Stomach (tissue), 9 donors: ENCODE results near the gene GPR34. TPM values are rescaled to one million over a fixed set of nuclear protein-coding genes. Genes with fewer than 3 reads are reported as not detected.

ENCODE experiments used
- DNase-seq, 2 donors: peaks; one replicate each; pipeline versions ENCODE4 v3.0.0 to v3.0.0-alpha.2; 2013 to 2019
- H3K27ac ChIP-seq, 5 donors: fragments of 200-600 bp in 4 of 5; sonication (generic) in 4 of 5; one replicate each; pipeline ENCODE4 v1.5.1; 2013 to 2019; ENCODE audit warnings: mild to moderate bottlenecking in 1 of 5, moderate library complexity in 1 of 5
- H3K27me3 ChIP-seq, 3 donors: fragments of 200-600 bp; sonication (generic); one replicate each; pipeline ENCODE4 v1.5.1; 2017 to 2019; ENCODE audit warnings: mixed run types in 1 of 3
- H3K36me3 ChIP-seq, 4 donors: fragments of 200-600 bp; sonication (generic); 1 replicate in 3 of 4; 2 replicates in 1 of 4; pipeline ENCODE4 v1.5.1; 2016 to 2019
- H3K4me1 ChIP-seq, 4 donors: fragments of 200-600 bp; sonication (generic); one replicate each; pipeline ENCODE4 v1.5.1; 2016 to 2019
- H3K4me3 ChIP-seq, 4 donors: fragments of 200-600 bp; sonication (generic) in 3 of 4; one replicate each; pipeline ENCODE4 v1.5.1; 2016 to 2019; ENCODE audit warnings: mild to moderate bottlenecking in 1 of 4
- H3K9me3 ChIP-seq, 4 donors: fragments of 200-600 bp; sonication (generic); one replicate each; pipeline ENCODE4 v1.5.1; 2016 to 2019
- EP300 ChIP-seq: sonication (generic); formaldehyde crosslinking; IDR thresholded peaks from one replicate; pipeline ENCODE4 v1.6.1; 2017; ENCODE audit warnings: antibody characterized with exemption
- POLR2A ChIP-seq, 4 donors: fragments of 450-650 bp; IDR thresholded peaks; one replicate each; pipeline ENCODE4 v1.6.1; 2016; ENCODE audit warnings: antibody characterized with exemption in 4 of 4, control low read depth in 2 of 4, mild to moderate bottlenecking in 1 of 4, moderate library complexity in 1 of 4
- POLR2AphosphoS5 ChIP-seq, 3 donors: sonication (generic); formaldehyde crosslinking; IDR thresholded peaks; one replicate each; pipeline ENCODE4 v1.6.1; 2016; ENCODE audit warnings: antibody characterized with exemption in 3 of 3
- WGBS, 5 donors: extraction: QIAGEN DNeasy Blood & Tissue Kit in 3 of 5; methylation state at CpG; one replicate each; pipeline versions ENCODE4 v1.1.5 to v1.1.7; 2013 to 2018; 5-methylcytosine and 5-hydroxymethylcytosine counted together
- intact Hi-C: fragments of 100-400 bp; cut with DNase I; formaldehyde crosslinking; loops from one replicate; pipeline ENCODE4 v1.15.1; 2023; ENCODE audit warnings: low total_unique reads
- polyA plus RNA-seq, 3 donors: library from polyadenylated mRNA; stranded (reverse); fragments of 200-250 nt; gene quantifications; one replicate each; pipeline ENCODE4 v1.2.3, GENCODE V29; 2013
- total RNA-seq, 5 donors: library from RNA; depleted of rRNA; stranded (reverse); fragments of >200 nt; gene quantifications; one replicate each; pipeline versions ENCODE4 v1.1.0 to v1.2.3, GENCODE V29; 2014 to 2016
- TF ChIP-seq, protein P1 (sequence below), 7 experiments: fragments of 450-650 bp in 4 of 7; fragments of 200-600 bp in 3 of 7; sonication (generic) in 3 of 7; IDR thresholded peaks; one replicate each; pipeline ENCODE4 v1.5.1; 2016 to 2019; ENCODE audit warnings: antibody characterized with exemption in 7 of 7, control low read depth in 2 of 7, mild to moderate bottlenecking in 1 of 7
- donor health status: healthy with polysubstance abuse.
- donor health status: Bipolar disorder and iron deficiency.
- donor health status: healthy.

GPR34 gene
- total and polyA plus RNA-seq, 8 donors = 0.45 to 10.1 (median 6.2) TPM; not detected in 1

DNA sequence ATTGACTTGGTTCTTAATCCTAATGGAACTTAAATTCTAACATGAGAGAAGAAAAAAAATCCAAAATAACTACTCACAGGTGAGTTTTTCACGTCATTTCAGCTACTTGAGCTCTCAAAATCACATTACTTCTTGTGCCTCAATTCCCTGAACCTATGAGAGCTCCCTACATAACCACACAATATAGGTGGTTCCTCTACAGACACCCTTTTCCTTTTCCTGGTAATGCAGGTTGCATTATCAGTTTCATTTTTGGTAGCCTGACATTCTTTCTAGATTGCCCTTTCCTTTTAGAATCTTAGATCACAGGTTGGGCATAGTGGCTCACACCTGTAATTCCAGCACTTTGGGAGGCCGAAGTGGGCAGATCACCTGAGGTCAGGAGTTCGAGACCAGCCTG, 4.3 kb downstream of the GPR34 start:
- intact Hi-C loops = no loop called here
- no peak for TF ChIP-seq POLR2A (IDR thresholded peaks at IDR 0.05)
- no peak for TF ChIP-seq POLR2AphosphoS5 (IDR thresholded peaks at IDR 0.05)
- TF ChIP-seq EP300 = no peak
- TF ChIP-seq, protein P1, sequence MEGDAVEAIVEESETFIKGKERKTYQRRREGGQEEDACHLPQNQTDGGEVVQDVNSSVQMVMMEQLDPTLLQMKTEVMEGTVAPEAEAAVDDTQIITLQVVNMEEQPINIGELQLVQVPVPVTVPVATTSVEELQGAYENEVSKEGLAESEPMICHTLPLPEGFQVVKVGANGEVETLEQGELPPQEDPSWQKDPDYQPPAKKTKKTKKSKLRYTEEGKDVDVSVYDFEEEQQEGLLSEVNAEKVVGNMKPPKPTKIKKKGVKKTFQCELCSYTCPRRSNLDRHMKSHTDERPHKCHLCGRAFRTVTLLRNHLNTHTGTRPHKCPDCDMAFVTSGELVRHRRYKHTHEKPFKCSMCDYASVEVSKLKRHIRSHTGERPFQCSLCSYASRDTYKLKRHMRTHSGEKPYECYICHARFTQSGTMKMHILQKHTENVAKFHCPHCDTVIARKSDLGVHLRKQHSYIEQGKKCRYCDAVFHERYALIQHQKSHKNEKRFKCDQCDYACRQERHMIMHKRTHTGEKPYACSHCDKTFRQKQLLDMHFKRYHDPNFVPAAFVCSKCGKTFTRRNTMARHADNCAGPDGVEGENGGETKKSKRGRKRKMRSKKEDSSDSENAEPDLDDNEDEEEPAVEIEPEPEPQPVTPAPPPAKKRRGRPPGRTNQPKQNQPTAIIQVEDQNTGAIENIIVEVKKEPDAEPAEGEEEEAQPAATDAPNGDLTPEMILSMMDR (IDR thresholded peaks at IDR 0.05) = no peak
- DNase-seq = no peak
- no peaks in the 10 kb centered on the region for H3K27me3 ChIP-seq
- H3K27ac ChIP-seq = peak overlapping the region in 2 of 5 donors; percentile 35 to 59
- no peaks in the 10 kb centered on the region for H3K36me3 ChIP-seq
- no peak overlapping the region for H3K4me3 ChIP-seq
- 70 to 92% (median 71%) methylated on average over 1 to 3 of the region's 3 CpGs for WGBS, 5 donors
- no peaks in the 10 kb centered on the region for H3K9me3 ChIP-seq
- H3K4me1 ChIP-seq = peaks cover 0 to 19% (median 5%) of the 10 kb centered on the region in 4 donors

DNA sequence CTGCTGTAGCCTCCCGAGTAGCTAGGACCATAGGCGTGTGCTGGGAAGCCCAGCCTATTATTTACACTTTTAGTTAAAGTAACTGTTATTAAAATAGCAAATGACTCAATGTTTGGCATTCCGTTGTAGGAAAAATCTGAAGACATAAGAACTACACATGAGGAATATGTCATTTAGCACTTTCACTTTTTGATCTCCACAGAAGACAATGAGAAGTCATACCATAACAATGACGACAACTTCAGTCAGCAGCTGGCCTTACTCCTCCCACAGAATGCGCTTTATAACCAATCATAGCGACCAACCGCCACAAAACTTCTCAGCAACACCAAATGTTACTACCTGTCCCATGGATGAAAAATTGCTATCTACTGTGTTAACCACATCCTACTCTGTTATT, 6.7 kb downstream of the GPR34 start:
- intact Hi-C loops = no loop called here

GRCh38 chrX:41703574-41704029, 14.8 kb downstream of the GPR34 start:
- no peak for TF ChIP-seq EP300
- no peak for TF ChIP-seq POLR2A (IDR thresholded peaks at IDR 0.05)
- TF ChIP-seq, protein P1 (IDR thresholded peaks at IDR 0.05) = no peak
- no peak for TF ChIP-seq POLR2AphosphoS5 (IDR thresholded peaks at IDR 0.05)
- no peaks in the 10 kb centered on the region for H3K4me1 ChIP-seq
- H3K27ac ChIP-seq = no peak overlapping the region
- H3K9me3 ChIP-seq = no peaks in the 10 kb centered on the region
- H3K36me3 ChIP-seq = no peaks in the 10 kb centered on the region
- DNase-seq = no peak
- no peaks in the 10 kb centered on the region for H3K27me3 ChIP-seq
- H3K4me3 ChIP-seq = no peak overlapping the region
- intact Hi-C loops = no loop called here

More for the DNA sequence above, 6.7 kb downstream of the GPR34 start:
- H3K4me3 ChIP-seq = no peak overlapping the region
- TF ChIP-seq, protein P1 (IDR thresholded peaks at IDR 0.05) = no peak
- TF ChIP-seq POLR2AphosphoS5 (IDR thresholded peaks at IDR 0.05) (no peak), POLR2A (IDR thresholded peaks at IDR 0.05) (no peak), EP300 (no peak)
- no peaks in the 10 kb centered on the region for H3K9me3 ChIP-seq
- H3K27me3 ChIP-seq = no peaks in the 10 kb centered on the region
- no peak overlapping the region for H3K27ac ChIP-seq
- WGBS, 5 donors = 62 to 77% (median 74%) methylated on average over 3 to 7 of the region's 7 CpGs
- no peaks in the 10 kb centered on the region for H3K36me3 ChIP-seq
- no peak for DNase-seq
- H3K4me1 ChIP-seq = peaks cover 0 to 19% (median 5%) of the 10 kb centered on the region in 4 donors

GRCh38 chrX:41705042-41705441, 16.3 kb downstream of the GPR34 start:
- Histone ChIP-seq H3K4me3 (no peak overlapping the region), H3K9me3 (no peaks in the 10 kb centered on the region), H3K27me3 (no peaks in the 10 kb centered on the region), H3K4me1 (no peaks in the 10 kb centered on the region), H3K36me3 (no peaks in the 10 kb centered on the region), H3K27ac (peak overlapping the region in 2 of 5 donors; percentile 41 to 57)
- 64 to 100% (median 93%) methylated on average over 1 of the region's 1 CpG for WGBS, 5 donors
- intact Hi-C loops = no loop called here
- TF ChIP-seq POLR2A (IDR thresholded peaks at IDR 0.05) = no peak
- TF ChIP-seq POLR2AphosphoS5 (IDR thresholded peaks at IDR 0.05) = no peak
- no peak for TF ChIP-seq EP300
- TF ChIP-seq, protein P1 (IDR thresholded peaks at IDR 0.05) = no peak
- no peak for DNase-seq
